Type B pancreatic cell (in vitro differentiated cells): Measurements from ENCODE around the gene DOK4. TPM values are rescaled to one million over a fixed set of nuclear protein-coding genes. Genes with fewer than 3 reads are reported as not detected.

Source experiments
- DNase-seq: peaks from one replicate; pipeline ENCODE4 v3.0.0; 2021; ENCODE audit warnings: mixed read lengths; ENCODE audit not compliant: unreplicated experiment; ENCODE audit errors: extremely low spot score
- H3K27ac Mint-ChIP-seq: 2 replicates; pipeline ENCODE4 v1.8.0; 2021; ENCODE audit warnings: mild to moderate bottlenecking, mixed read lengths
- H3K27me3 Mint-ChIP-seq: 2 replicates; pipeline ENCODE4 v1.8.0; 2021; ENCODE audit warnings: mixed read lengths
- H3K36me3 Mint-ChIP-seq: 2 replicates; pipeline ENCODE4 v1.8.0; 2021; ENCODE audit warnings: mixed read lengths
- H3K4me1 Mint-ChIP-seq: one replicate; pipeline ENCODE4 v1.8.0; 2021; ENCODE audit warnings: mixed read lengths; ENCODE audit not compliant: unreplicated experiment
- H3K4me3 Mint-ChIP-seq: 2 replicates; pipeline ENCODE4 v1.8.0; 2021; ENCODE audit warnings: mild to moderate bottlenecking, mixed read lengths
- H3K9me3 Mint-ChIP-seq: 2 replicates; pipeline ENCODE4 v1.8.0; 2021; ENCODE audit warnings: mixed read lengths
- total RNA-seq: library from RNA; stranded (reverse); gene quantifications from 2 replicates; pipeline ENCODE4 v1.2.1, GENCODE V29; 2021; ENCODE audit warnings: low replicate concordance
- TF ChIP-seq, protein P1 (sequence below): fragments of 200-600 bp; sonication (generic); conservative IDR thresholded peaks from 2 replicates; pipeline ENCODE4 v1.5.0; 2021; ENCODE audit warnings: antibody characterized with exemption, mild to moderate bottlenecking

Gene DOK4
- total RNA-seq, 1 donor from 2014 or later, result 33.3 TPM

DNA sequence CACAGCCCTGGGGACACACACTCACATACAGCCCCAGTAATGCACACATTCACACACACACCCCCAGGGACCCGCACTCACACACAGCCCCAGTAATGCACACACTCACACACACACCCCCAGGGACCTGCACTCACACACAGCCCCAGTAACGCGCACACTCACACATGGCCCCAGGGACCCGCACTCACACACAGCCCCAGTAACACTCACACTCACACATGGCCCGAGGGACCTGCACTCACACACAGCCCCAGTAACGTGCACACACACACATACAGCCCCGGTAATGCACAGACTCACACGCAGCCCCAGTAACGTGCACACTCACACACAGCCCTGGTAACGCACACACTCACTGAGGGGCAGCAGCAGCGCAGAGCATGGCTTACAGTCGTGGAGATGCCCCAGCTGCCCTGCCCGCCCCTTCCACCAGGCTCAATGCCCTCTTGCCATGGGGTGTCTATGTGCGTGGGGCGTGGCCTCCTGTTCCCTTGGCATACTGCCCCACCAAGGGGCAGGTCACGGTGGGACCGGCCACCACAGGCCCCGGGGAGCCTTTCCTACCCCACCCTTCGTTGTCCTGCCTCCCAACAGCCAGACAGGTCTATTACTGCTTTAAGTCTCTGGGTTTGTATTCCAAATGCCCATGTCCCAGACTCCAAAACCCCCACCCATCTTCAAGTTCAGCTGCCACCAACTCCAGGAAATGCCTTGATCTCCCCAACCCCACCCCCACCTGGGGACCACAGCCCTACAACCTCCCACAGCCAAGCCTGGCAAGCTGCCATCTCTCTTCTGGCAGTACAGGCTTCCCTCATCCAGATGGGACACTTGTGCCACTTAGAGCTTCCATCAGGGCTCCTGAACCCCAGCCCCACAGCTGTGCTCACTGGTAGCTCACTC is 47.4 kb upstream of the DOK4 start:
- Mint-ChIP-seq H3K27ac (peak overlapping the region; percentile 53), H3K4me3 (peak overlapping the region; percentile 90), H3K36me3 (no peaks in the 10 kb centered on the region), H3K4me1 (peaks cover 52% of the 10 kb centered on the region), H3K27me3 (peaks cover 40% of the 10 kb centered on the region), H3K9me3 (no peaks in the 10 kb centered on the region)
- peak; percentile 57 for DNase-seq
- TF ChIP-seq, protein P1, sequence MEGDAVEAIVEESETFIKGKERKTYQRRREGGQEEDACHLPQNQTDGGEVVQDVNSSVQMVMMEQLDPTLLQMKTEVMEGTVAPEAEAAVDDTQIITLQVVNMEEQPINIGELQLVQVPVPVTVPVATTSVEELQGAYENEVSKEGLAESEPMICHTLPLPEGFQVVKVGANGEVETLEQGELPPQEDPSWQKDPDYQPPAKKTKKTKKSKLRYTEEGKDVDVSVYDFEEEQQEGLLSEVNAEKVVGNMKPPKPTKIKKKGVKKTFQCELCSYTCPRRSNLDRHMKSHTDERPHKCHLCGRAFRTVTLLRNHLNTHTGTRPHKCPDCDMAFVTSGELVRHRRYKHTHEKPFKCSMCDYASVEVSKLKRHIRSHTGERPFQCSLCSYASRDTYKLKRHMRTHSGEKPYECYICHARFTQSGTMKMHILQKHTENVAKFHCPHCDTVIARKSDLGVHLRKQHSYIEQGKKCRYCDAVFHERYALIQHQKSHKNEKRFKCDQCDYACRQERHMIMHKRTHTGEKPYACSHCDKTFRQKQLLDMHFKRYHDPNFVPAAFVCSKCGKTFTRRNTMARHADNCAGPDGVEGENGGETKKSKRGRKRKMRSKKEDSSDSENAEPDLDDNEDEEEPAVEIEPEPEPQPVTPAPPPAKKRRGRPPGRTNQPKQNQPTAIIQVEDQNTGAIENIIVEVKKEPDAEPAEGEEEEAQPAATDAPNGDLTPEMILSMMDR, result no peak

DNA sequence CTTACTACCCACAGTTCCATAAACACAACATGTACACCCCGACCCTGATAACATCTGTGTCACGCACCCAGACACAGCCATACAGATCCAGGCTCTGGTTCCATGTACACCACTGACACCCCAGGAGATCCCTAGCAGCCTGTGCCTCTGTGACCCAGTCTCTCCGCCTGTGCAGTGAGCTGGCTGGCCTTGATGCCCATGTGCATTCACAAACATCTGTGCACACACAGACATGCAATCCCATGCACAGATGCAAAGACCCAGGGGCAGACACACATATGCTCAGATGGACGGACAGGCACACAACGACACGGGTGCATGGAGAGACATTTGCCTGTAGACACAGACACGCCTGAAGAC is 46.0 kb upstream of the DOK4 start:
- TF ChIP-seq, protein P1, result no peak
- Mint-ChIP-seq H3K4me3 (peak overlapping the region; percentile 73), H3K27ac (no peak overlapping the region), H3K9me3 (no peaks in the 10 kb centered on the region), H3K4me1 (peaks cover 46% of the 10 kb centered on the region), H3K27me3 (peaks cover 38% of the 10 kb centered on the region), H3K36me3 (no peaks in the 10 kb centered on the region)
- DNase-seq, result peak; percentile 54

DNA sequence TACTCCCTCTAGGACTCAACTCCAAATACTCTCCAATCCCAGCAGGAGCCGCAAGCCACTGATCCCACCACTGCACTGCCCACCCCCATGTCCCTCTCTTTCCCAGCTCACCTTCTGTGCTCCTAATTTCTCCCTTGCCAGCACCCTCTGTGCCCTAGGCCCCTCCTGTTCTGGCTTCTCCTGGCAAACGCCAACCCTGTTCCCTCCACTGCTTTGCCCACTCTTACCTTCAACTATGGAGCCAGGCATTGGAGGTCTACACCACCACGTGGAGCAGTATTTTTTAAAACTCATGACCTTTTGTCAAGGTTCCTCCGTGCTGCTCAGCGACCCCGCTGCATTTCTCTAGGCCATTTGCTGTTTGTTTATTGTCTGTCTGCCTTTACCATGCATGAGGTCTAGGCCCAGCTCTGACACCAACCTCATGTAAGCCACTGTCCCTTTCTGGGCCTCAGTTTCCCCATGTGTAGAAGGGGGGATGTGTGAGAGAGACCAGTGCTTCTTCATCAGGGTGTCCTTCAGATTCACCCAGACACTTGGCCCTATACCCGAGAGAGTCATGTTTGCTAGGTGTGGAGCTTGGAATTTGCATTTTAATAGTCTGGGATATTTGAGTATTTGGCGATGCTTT is 45.5 kb upstream of the DOK4 start:
- no peaks in the 10 kb centered on the region for H3K36me3 Mint-ChIP-seq
- no peaks in the 10 kb centered on the region for H3K9me3 Mint-ChIP-seq
- peak; percentile 22 for DNase-seq
- peaks cover 38% of the 10 kb centered on the region for H3K27me3 Mint-ChIP-seq
- H3K4me1 Mint-ChIP-seq, result peaks cover 43% of the 10 kb centered on the region
- peak overlapping the region; percentile 77 for H3K4me3 Mint-ChIP-seq
- TF ChIP-seq, protein P1, result no peak
- H3K27ac Mint-ChIP-seq, result no peak overlapping the region

DNA sequence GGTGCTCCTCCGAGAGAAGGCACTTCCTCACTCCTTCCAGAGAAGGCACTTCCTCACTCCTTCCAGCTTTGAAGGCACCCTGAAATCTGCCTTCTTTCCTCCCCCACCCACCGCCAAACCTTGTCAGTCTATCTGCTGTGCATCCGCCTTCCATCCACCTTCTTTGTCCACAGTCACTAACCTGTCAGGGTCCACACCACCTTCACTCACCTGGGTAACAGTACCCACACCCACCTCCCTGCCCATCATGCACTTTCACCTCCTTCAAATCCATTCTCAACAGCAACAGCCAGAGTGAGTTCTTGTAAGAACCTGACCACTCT is 44.9 kb upstream of the DOK4 start:
- no peak for DNase-seq
- H3K9me3 Mint-ChIP-seq, result no peaks in the 10 kb centered on the region
- H3K27me3 Mint-ChIP-seq, result peaks cover 38% of the 10 kb centered on the region
- TF ChIP-seq, protein P1, result no peak
- H3K4me3 Mint-ChIP-seq, result peak overlapping the region; percentile 77
- no peaks in the 10 kb centered on the region for H3K36me3 Mint-ChIP-seq
- H3K27ac Mint-ChIP-seq, result no peak overlapping the region
- H3K4me1 Mint-ChIP-seq, result peaks cover 43% of the 10 kb centered on the region

DNA sequence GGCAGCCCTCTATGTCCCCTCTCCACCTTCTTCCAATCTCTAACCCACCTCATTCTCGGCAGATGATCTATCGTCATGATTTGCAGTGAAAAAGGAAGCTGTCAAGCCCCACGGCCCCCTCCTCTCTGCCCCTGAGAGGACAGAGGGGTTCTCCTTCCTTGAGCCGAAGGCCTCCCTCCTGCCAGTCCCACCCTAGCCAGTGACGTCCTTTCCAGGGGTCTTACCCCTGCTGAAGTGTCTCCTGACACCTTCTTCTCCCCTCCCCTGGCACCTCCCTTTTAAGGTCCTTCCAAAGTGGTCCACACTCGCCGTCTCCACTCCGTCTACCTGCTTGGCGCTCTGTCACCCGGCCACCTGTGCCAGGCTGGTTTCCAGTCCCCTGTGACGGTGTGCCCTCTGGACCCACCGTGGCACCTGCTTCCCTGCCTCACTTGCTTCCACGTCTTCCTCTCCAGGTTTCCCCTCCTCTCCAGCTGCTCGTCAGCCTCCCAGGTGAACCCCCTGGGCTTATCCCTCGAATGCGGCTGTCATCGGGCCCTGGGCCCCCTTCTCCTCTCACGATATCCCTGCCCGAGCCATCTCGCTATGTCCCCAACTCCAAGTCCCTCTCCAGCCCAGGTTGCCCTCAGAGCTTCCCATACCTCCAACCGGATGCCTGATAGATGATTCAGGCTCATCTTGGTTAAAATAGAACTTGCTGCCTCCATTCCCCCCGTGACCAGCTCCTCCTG is 44.4 kb upstream of the DOK4 start:
- Mint-ChIP-seq H3K4me3 (peak overlapping the region; percentile 77), H3K9me3 (no peaks in the 10 kb centered on the region), H3K36me3 (no peaks in the 10 kb centered on the region), H3K27me3 (peaks cover 38% of the 10 kb centered on the region), H3K4me1 (peaks cover 43% of the 10 kb centered on the region), H3K27ac (no peak overlapping the region)
- TF ChIP-seq, protein P1, result no peak
- DNase-seq, result no peak
